CD4-positive, alpha-beta T cell treated with Interleukin-1 beta for 1 hour (primary cell): Measurements from ENCODE around the gene SEMA3A.

Experiments
- DNase-seq, 2 donors: peaks; one replicate each; pipeline ENCODE4 v3.0.0-alpha.2; 2020 to 2022

Gene SEMA3A

DNA sequence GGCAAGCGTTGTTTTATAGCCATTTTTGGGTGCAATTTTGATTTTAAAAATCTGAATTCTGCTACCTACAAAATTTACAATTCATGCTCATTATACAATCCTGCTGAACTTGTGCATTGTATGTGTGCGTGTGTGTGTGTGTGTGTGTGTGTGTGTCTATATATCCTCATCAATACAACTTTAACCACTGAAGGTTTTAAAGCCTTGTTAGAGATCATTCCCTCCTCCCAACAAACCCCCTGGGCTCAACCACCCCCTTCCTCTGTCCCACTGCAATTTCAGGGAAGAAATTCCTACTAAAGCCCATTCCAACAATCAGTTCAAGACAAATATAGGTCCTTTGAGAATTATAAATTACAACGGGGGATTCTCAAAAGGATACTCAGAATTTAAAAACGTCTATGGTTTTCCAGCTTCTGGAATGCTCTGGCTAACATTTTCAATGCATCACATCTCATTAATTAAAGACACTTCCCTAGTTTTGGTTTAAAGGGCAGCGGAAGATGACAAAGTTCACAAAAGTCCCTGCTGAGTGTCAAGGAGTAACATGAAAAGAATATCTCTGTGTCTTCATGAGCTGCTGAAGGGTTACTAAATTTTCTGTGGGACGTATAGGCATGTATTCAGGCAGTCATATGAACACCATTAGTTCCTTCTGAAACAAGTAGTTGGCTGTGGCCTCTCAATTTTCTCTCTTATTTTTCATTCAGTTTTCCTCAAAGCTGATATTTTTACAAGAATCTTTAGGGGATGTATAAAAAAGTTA, 889 bp upstream of the SEMA3A start:
- no peak for DNase-seq

DNA sequence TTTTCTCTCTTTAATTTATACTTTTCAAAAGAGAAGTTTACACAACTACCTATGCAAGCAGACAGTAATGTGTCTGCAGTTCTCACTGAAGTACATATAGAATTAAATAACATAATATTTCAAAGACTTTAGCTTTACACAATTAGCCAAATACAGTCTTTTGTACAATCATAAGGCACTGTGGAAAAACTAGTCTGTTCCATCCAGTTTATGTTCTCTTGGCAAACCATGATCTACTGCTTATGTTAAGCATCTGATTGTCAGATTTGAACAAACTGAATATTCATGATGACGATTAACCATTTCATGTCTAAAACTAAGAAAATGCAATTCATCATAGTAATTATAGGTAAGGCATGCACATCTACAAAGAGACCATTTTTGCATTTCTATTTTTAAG, 842 bp downstream of the SEMA3A start:
- DNase-seq = no peak

DNA sequence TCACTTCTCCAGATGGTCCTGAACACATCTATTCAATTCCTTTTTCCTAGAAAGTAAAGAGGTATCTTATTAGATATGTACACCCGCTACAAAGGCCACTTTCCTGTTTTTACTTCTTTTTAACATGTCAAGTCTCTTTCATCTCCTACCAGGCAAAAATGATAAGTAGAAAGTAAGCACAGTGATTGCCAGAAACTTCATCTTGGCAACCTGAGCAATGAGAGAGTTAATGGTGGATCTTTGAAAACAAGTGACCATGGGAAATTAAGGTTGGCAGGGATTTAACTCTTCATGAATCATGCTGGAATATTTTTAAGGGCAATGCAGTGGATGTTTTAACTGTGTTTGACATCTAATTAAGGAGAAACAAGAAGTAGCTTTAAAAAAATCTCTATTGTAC, 2.7 kb downstream of the SEMA3A start:
- DNase-seq = no peak

DNA sequence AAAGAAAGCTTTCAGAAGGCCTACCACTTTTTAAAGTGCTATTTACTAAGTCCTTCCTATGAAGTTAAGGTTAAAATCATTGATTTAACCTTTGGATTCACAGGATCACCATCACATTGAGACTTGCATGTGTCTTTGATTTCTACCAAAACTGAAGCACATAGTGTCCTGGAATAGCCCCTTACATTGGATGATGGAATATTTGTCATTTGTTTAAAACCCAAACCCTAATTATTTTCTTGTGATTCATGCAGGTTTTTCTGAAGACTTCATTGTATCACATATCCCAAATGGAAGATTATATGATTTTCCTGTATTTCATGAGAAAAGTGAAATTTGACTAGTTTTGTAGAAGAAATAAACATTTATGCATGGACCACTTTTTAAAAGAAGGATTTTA, 3.3 kb downstream of the SEMA3A start:
- no peak for DNase-seq

DNA sequence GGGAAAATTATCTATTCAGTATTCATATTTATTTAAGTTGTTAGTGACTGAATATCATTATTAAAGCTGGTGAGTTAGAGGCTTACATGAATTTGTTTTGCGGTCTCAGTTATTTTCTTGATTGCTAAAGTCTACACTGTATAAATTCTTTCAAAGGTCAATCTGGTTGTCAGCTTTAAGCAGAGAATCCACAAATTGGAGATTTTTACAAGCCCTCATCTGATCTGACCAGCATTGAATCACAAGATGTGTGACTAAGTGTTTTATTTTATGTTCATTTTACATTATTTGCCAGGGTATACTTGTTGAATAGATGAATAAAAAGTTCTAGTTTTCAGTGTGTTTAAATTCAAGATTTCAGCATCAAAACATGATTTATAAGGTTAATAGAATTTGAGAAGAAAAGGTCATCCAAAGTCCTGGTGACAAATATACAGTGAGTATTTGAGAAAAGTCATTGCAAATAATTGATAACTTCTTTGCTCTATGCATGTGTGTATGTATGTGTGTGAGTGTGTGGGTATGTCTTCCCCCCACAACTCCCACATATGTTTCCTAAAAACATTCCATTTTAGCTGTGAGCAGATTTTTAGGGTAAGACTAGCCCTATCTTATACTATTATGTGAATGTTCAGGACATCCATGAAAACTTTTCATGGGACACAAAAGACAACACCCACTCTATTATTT, 4.4 kb downstream of the SEMA3A start:
- DNase-seq = no peak

DNA sequence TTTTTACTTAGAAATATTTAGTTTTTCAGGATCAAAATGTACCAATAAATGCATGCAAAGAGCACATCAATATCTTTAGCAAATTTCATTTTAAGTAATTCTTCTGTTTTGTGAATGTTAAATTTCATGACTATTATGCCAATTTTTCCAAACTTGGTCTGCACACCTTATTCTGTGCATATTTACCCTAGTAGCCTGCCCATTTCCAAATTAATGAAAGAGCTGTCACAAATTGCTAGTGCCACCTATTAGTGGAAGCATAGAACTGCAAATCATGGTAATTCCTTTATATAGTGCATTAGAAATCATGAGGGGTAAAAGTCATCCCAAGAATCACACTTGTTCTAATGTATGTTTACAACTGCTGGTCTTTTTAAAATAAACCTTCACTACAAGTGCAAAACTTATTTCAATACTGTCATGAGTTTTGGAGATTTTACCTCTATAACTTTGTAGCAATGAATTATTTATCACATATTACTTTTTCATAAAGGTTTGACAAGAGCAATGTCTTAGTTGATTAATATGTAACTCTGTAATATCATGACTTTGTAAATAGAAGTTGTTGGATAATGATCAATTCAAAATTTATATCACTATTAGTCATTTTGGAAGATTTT, 5.7 kb downstream of the SEMA3A start:
- DNase-seq = no peak

DNA sequence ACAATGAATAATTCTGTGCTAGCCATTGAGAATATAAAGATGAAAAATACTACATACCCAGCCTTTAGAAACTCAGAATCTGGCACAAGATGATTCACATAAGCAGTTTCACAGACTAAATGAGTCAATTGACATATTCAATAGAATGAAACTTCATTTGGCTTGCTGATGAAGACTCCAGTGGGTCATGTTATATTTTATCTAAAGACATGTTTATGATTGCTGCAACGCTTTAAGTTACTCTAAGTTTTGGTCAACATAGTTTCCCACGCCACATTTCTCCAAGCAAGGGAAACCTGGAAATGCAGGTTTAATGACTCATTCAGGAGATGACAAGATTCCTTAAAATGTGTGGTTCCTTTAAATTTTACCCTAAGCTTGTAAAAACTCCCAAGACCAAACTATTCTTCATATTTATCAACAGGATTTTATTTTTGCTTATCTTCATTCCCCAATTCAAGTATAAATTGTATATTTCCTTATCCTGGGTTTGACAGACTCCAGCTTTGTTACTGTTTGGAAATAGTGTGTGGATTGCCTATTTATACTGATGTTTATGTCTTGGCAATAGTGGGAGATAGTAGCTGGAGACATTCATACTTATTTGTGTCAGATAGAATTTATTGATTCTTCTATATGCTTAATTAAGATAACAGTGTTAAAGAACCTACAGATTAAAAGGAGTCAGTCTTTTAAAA, 6.6 kb downstream of the SEMA3A start:
- DNase-seq = no peak

DNA sequence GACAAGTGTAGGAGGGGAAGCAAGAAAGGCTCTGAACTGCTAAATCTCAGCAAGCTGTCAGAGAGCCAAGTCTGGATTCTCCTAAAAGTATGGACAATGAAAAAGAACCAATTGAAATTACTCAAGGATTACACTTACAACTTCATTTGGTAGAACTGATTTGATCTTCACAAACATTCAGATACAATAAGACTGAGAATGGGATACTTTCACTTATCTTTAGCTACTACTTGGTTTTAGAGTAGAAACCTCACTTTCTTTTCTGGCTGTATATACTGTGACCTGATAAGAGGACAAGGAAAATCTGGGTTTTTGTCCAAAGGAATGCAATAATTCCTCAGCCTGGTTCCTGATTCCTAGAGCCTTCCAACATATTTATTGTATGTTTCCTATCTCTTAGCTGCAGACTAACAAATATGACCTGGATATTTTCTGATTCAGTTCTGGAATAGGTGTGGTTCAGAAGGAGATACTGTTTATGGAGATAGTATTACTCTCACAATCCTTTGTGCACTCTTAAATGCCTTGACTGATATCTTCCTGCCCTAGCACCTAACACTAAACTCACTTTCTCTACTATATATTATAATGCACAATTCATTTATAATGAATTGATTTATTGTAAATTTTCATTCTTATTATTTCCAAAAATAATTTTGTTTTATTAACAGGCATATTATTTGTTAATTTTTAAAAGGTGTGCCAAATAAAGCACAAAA, 7.3 kb downstream of the SEMA3A start:
- DNase-seq = no peak

DNA sequence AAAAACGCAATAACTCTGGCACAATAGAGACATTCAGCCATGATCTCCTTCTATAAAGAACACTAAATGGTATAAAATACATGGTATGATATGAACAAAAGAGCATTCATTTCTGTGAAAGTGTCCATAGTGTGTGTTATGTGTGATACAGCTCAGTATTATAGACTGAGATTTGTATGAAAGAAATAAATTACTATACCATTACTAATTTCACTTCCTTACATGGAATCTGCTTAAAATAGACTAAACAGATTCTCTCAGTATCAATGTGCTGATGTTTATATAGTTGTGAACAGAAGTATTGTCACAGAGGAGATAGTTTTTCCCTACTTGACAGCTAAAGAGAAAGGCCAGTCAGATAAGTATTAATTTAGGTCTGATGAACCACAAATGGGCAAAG, 10.8 kb downstream of the SEMA3A start:
- no peak for DNase-seq

DNA sequence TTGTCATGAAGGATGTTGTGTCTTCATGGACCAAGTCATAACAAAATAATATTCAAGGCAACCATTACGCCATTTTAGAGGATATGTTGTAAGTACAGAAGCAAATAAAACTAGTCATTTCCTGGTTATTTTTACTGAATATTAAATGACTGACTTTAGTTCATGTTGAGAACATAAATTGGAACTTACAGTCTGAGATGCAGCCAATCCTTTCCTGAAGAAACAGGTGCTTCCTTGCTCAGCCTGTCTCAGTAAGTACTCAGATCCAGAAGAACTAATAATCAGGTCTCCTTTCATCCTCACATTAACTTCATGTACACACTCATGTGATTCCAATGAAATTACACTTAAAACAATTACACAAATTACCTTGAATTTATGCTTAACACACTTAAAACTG, 12.3 kb downstream of the SEMA3A start:
- DNase-seq = no peak

DNA sequence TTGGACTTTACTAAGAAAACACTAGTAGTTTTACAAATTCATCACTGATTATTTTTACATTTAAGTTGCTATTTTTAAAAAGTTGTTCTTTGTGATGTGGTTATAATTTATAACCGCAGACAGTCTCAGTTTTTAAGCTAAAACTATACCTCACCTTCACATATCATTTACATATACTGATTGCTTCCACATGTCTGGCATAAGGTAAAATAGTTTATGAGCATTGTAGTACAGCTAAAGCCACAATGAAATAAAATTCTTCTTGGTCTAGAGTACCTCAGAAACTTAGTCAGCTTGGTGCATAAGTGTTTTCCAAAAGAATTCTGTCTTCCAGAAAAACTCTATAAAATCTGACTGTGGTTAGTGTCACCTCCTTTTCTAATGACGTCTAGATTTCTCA, 13.0 kb downstream of the SEMA3A start:
- no peak for DNase-seq

DNA sequence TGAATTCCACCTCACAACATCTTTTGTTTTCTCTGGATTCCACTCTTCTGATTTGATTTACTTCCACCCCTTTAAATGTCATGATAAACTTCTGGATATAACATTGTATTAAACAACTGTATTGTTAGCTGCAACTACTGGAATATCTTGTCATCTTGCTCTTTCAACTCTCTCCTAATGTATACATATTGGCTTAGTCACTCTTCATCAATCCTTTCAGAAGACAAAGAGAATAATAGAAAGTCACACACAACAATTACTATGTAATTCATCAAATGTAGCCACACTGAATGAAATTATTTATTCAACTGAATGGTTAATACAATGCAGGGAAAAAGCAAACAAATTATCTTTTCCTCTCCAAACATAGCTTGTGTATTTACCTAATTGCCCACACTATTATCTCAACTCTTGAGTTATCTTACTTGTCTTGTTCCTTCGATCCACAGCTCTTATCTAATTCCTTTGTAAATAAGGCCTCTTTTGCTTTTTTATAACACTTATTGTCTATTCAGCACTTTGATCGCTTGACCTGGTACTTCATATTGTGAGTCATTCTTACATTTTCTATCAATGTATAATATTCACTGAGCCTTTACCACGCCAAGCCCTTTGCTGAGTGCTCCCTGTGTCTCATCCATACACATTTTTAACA, 16.7 kb downstream of the SEMA3A start:
- no peak for DNase-seq

DNA sequence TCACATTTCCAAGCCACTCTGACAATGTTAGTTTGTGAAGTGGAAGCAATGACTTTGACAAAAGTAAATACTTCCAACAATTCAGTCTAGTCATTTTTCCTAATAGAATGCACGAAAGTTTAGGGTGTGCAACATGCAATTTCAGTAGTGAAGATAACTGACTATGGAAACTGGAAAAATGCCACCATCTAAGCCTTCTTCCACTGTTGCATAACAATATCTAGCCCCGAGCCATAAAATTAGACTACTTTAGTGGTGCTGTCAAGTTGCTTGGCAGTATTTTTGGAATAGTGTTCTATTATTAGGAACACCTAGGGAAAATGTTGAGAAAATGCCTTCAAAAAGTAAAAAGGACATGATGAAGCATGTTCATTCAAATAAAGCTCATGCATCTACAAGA, 17.9 kb downstream of the SEMA3A start:
- DNase-seq = no peak

DNA sequence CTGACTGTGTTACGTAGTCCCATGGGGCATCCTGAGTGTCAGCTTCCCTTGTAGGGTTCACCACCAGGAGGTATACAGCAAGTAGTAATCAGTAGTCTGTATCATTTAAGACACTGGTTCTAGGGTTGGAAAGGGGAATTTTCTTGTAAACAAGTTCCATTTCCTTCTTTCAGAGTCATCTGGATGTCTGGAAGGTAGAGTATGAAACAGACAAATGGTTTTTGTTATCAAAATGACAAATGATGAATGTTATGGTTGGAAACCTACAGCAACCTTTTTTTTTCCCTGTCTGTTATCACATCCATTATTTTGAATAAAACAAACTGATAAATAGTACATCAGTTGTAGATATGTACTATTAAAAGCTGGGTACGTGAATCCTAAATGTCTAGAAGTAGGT, 19.1 kb downstream of the SEMA3A start:
- no peak for DNase-seq

DNA sequence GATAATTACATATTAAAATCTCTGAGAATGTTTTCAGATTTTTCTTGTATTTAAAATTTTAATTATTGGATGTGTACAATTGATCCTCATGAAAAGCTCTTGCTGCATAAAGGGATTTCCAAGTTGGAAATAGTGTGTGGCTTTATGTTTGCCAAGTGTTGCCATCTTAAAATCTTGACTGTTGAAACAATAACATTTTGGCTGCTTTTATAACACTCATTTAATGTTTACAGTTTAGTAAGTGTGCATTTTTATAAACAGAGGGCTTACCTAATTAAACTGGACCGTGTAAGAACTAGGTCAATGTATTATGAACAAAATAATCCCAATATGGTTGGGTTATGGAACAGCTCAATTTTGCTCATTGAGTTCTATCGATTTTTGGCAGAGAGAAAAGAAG, 23.9 kb downstream of the SEMA3A start:
- no peak for DNase-seq

DNA sequence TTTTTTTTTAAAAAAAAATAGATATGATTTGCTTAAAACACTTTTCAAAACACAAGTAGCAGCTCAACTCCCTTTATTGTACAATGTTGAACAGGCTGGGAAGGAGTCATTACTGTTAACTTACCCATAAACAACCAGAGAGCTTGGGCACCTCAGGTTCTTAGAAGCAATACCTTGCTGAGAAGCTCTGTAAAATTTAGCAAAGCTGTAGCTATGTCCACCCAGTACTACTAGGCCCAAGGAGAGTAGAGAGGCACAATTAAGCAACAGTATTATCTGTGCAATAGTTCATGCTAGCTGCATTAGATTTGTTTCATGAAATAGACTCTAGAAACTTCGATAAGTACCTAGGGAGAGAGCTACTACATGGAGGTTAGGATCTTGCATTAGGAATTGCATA, 32.0 kb downstream of the SEMA3A start:
- DNase-seq = no peak

DNA sequence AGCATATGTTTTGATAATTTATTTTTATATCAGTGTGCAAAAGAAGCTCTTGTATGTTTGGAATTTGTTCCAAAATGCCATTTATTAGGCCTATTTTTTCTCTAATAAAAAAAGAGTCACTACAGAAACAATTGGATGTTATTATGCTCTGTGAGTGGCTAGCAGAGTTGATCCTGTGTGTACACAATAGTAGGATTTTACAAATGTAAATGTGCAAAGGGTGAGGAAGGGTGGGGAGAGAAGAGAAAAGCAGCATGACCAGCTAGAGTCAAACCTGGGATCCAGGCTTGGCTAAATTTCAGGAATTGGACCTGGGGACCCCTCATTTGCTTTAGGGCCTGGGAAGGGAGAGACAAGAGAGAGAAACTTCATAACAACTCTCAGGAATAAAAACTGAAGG, 32.5 kb downstream of the SEMA3A start:
- DNase-seq = no peak

DNA sequence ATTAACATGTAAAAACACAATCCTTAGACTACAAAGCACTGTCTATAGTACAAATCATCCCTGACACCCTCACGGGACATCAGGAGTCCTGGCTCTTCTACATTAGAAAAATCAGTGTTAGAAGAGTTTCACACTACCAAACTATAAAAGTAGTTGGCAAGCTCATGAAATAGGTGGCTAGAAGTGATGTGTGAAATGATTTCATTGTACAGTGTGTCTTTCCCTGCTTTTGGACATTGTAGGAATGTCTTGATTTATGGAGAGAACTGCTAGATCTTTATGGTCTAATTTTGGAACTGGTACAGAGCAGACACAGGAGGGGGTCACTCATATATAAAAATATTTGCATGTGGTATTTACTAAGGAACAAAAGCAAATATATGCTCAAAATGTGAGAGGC, 33.2 kb downstream of the SEMA3A start:
- no peak for DNase-seq

DNA sequence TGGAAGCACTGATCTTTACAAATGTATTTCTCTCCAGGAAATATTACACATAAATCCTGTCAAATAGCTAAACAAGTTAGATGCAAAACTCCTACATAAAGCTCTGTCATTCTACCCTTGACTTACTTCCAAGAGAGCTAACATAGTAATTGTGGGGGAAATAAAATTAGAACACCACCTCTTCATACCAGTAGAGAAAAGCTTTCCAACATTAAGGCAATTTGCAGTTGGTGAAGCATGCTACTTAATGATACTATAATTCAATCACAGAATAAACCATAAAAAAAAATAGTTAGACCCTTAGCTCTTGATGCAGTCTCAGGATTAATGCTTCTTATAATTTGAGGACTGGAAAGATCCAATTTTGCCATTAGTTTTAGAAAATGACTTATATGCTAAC, 35.2 kb downstream of the SEMA3A start:
- no peak for DNase-seq

DNA sequence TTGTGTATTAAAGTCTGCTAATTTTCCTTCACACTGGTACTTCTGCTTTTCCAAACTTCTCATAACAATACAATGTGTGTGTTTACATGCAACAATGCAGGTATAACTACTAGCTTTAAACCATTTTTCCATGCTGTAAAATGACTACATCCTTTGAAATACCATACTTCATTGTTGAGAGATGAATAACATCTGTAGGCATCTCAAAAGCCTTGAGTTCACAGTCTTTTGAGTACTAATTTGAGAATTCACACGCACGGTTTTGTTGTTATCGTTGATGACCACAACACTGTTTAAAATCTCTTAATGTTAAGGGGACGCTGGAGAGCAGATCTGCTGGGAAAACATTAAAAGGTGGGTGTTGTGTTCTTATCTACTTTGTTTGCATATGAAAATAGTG, 37.4 kb downstream of the SEMA3A start:
- DNase-seq = no peak

DNA sequence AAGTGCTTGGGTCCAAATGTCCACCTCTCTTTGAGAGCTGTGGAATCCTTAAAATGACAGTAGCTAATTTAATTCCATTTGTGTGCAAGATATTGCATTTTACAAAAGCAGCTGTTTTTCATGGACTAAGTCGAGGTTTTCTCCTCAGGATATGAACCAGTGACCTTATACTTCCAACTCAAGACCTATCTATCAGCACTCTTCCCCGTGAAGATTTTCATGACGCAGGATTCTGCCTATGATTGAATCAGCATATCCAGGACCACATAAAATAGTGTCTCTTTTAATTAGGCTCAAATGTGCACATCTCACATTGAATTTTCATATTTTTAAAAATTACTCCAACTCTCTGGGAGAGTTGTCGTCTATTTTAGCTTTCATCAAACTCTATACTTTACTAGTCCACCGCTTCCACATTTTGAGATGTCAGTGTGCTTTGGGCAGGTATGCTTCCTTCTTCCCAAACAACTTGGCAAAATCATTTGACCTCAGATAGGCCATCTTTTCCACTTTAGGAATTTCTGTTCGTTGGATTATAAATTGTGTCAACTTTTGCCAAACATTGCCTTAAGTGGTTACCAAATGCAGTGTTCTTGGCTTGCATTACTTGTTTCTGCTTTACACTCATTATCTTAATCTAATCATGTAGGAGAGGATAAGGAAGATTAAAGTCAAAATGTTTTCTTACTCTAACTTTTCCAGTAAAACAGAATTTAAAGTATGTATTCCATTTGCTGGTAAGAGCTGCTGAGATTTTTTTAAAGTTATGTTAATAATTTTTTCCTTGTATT, 39.4 kb downstream of the SEMA3A start:
- DNase-seq = no peak

DNA sequence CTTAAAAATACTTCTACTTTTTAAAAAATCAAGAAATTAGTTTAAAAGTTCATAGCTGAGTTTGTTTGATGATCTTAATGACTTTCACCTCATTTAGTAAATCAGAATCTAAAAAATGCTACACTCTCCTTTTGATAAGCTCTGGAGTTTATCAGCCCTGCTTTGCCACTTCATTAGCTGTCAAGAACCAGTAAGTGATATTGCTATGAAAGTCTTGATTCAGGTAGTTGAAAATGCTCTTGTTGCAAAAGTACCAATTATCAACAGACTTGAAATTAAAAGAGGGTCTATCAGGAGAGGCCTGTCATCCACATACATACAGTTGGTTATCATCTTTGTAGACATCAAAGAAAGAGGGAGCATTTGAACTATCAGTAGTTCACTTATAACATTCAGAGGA, 41.6 kb downstream of the SEMA3A start:
- no peak for DNase-seq
